Endothelial cell of umbilical vein (primary cell): ENCODE data around the gene ZNF496. TPM values are rescaled to one million over a fixed set of nuclear protein-coding genes. Genes with fewer than 3 reads are reported as not detected.
"Not testable (repeated sequence)": the region's sequence is repeated elsewhere in the genome, so short reads cannot be mapped to it uniquely, and the experiment has no call there.

Experiments used
- BruUV-seq: library from RNA; stranded (reverse); fragments of 400-500 nt; replicated peaks from 2 replicates; lab custom pipeline; 2021; lab: Mats Ljungman, UMichigan
- CTCF ChIA-PET: fragments of 300-600, 350-600 bp; sonication (Branson Sonifier 250); formaldehyde crosslinking; loops from one replicate; lab custom pipeline; 2021; ENCODE audit warnings: antibody characterized with exemption, inconsistent platforms; lab: Charles Lee
- POLR2A ChIA-PET: fragments of 300-600, 350-600 bp; sonication (Branson Sonifier 250); formaldehyde crosslinking; loops from one replicate; lab custom pipeline; 2021; ENCODE audit warnings: antibody characterized with exemption, inconsistent platforms; lab: Charles Lee
- DNase-seq: peaks from one replicate; pipeline ENCODE4 v3.0.0-alpha.2; 2011; ENCODE audit warnings: low read depth, low spot score
- FAIRE-seq: peaks from 2 replicates; lab custom pipeline; 2011; peaks lifted over from hg19 to GRCh38; lab: Jason Lieb, UNC
- H2AFZ ChIP-seq: 2 replicates; pipeline ENCODE4 v1.6.0; 2012; ENCODE audit warnings: low read depth, low read length, control low read depth, inconsistent platforms
- H3K27ac ChIP-seq: 2 replicates; pipeline ENCODE4 v1.5.1; 2011; ENCODE audit warnings: low read depth, mild to moderate bottlenecking, control low read depth, low read length, moderate library complexity; ENCODE audit not compliant: insufficient read depth
- H3K27me3 ChIP-seq, 2 experiments: 2 replicates each; pipeline versions ENCODE4 v1.6.0 to v1.6.1; 2011; ENCODE audit warnings: low read length in 2 of 2, mixed read lengths in 1 of 2; ENCODE audit not compliant: control insufficient read depth in 2 of 2, insufficient read depth in 2 of 2
- H3K36me3 ChIP-seq, 2 experiments: 2 replicates in 1 of 2; 3 replicates in 1 of 2; pipeline ENCODE4 v1.5.1; 2011; ENCODE audit warnings: low read length in 2 of 2, mild to moderate bottlenecking in 1 of 2, moderate library complexity in 1 of 2; ENCODE audit not compliant: control insufficient read depth in 2 of 2, insufficient read depth in 2 of 2; ENCODE audit errors: extremely low read depth in 1 of 2
- H3K4me1 ChIP-seq: 3 replicates; pipeline ENCODE4 v1.5.1; 2011; ENCODE audit warnings: mild to moderate bottlenecking, low read length; ENCODE audit not compliant: control insufficient read depth, insufficient read depth; ENCODE audit errors: extremely low read depth
- H3K4me2 ChIP-seq: 2 replicates; pipeline ENCODE4 v1.6.1; 2011; ENCODE audit warnings: low read length, control low read depth, mixed read lengths; ENCODE audit not compliant: insufficient read depth
- H3K4me3 ChIP-seq, 3 experiments: fragments of 200-600 bp in 1 of 3; sonication (generic), shearing (Covaris generic) in 1 of 3; replicated peaks in 1 of 3; 2 replicates each; pipeline ENCODE4 v1.5.1; 2011 to 2016; ENCODE audit warnings: control low read depth in 3 of 3, low read length in 3 of 3, mild to moderate bottlenecking in 2 of 3, inconsistent platforms in 1 of 3, low read depth in 1 of 3, moderate library complexity in 1 of 3; ENCODE audit not compliant: insufficient read depth in 1 of 3
- H3K79me2 ChIP-seq: 2 replicates; pipeline ENCODE4 v1.6.0; 2012; ENCODE audit warnings: low read length, inconsistent platforms; ENCODE audit not compliant: control insufficient read depth, insufficient read depth
- H3K9ac ChIP-seq: replicated peaks from 2 replicates; pipeline ENCODE3; 2011; ENCODE audit warnings: low read length, control low read depth; ENCODE audit not compliant: insufficient read depth; ENCODE audit errors: extremely low read depth
- H3K9me1 ChIP-seq: replicated peaks from 3 replicates; pipeline ENCODE4 v1.6.0; 2011; ENCODE audit warnings: mild to moderate bottlenecking, low read length; ENCODE audit not compliant: control insufficient read depth, insufficient read depth; ENCODE audit errors: extremely low read depth
- H3K9me3 ChIP-seq: replicated peaks from 2 replicates; pipeline ENCODE4 v1.5.1; 2012; ENCODE audit warnings: low read length, inconsistent platforms; ENCODE audit not compliant: control insufficient read depth, insufficient read depth
- H4K20me1 ChIP-seq: replicated peaks from 2 replicates; pipeline ENCODE3; 2011; ENCODE audit warnings: mild to moderate bottlenecking, low read length; ENCODE audit not compliant: control insufficient read depth, insufficient read depth; ENCODE audit errors: extremely low read depth
- CTCF ChIP-seq, 2 donors: IDR thresholded peaks; 1 replicate in 1 of 2; 2 replicates in 1 of 2; pipeline ENCODE4 v1.5.1; 2011; ENCODE audit warnings: low read length in 2 of 2, mild to moderate bottlenecking in 2 of 2, moderate library complexity in 2 of 2, control low read depth in 1 of 2, inconsistent platforms in 1 of 2, low read depth in 1 of 2; ENCODE audit not compliant: insufficient read depth in 1 of 2; ENCODE audit errors: extremely low read depth in 1 of 2
- EZH2 ChIP-seq: IDR thresholded peaks from 2 replicates; pipeline ENCODE4 v1.6.1; 2012; ENCODE audit warnings: borderline replicate concordance, low read depth, mild to moderate bottlenecking, moderate library complexity, low read length, inconsistent platforms; ENCODE audit not compliant: severe bottlenecking
- FOS ChIP-seq: IDR thresholded peaks from 2 replicates; pipeline ENCODE4 v1.6.1; 2011; ENCODE audit warnings: mild to moderate bottlenecking, low read length, moderate library complexity, borderline replicate concordance; ENCODE audit not compliant: insufficient read depth
- GATA2 ChIP-seq: IDR thresholded peaks from 2 replicates; pipeline ENCODE4 v1.7.0; 2011; ENCODE audit warnings: low read depth, mild to moderate bottlenecking, moderate library complexity, mixed read lengths, low read length; ENCODE audit not compliant: insufficient read length, insufficient read depth
- JUN ChIP-seq: IDR thresholded peaks from 2 replicates; pipeline ENCODE4 v1.6.1; 2011; ENCODE audit warnings: borderline replicate concordance, low read depth; ENCODE audit not compliant: insufficient read length, insufficient read depth
- MAX ChIP-seq: IDR thresholded peaks from 2 replicates; pipeline ENCODE4 v1.6.1; 2011; ENCODE audit not compliant: insufficient read depth, insufficient read length
- MYC ChIP-seq: IDR thresholded peaks from one replicate; pipeline ENCODE4 v1.6.1; 2011; ENCODE audit warnings: mild to moderate bottlenecking, low read depth, low read length
- POLR2A ChIP-seq: IDR thresholded peaks from 2 replicates; pipeline ENCODE4 v1.6.1; 2012; ENCODE audit warnings: low read depth, mild to moderate bottlenecking, control low read depth, low read length
- POLR2AphosphoS5 ChIP-seq: IDR thresholded peaks from 2 replicates; pipeline ENCODE4 v1.6.1; 2012; ENCODE audit warnings: low read depth, mild to moderate bottlenecking, control low read depth, low read length, moderate library complexity; ENCODE audit not compliant: insufficient read depth
- dilution Hi-C: fragments of 300-500 bp; cut with MboI; formaldehyde crosslinking; loops from one replicate; pipeline ENCODE4 v1.15.0; 2019; ENCODE audit warnings: low sequenced_read_pairs; ENCODE audit not compliant: extremely low pct_ligation_motif_present
- intact Hi-C: fragments of 100-400 bp; cut with micrococcal nuclease; formaldehyde crosslinking; loops from one replicate; pipeline ENCODE4 v1.10.0; 2022
- polyA plus RNA-seq, 4 experiments: library from polyadenylated mRNA; depleted of rRNA in 3 of 4; stranded (reverse) in 3 of 4; unstranded in 1 of 4; fragments of >200 nt; gene quantifications; 2 replicates each; pipeline versions ENCODE4 v1.2.1 to v1.2.3, GENCODE V29; 2011 to 2012; ENCODE audit warnings: missing spikeins in 1 of 4
- total RNA-seq: library from RNA; stranded (reverse); gene quantifications from 2 replicates; pipeline ENCODE4 v1.2.3, GENCODE V29; 2021

Gene ZNF496
- total and polyA plus RNA-seq, 2 donors (not counting 3 experiments of a cell fraction or from before 2014, with no cell fraction given) = 22.4 to 46.0 TPM

GRCh38 chr1:247268390-247269045 is 63.1 kb downstream of the ZNF496 start:
- no peaks in the 10 kb centered on the region for H3K9me1 ChIP-seq
- H3K9ac ChIP-seq = no peak overlapping the region
- no peaks in the 10 kb centered on the region for H3K9me3 ChIP-seq
- DNase-seq (no peak), FAIRE-seq (no peak)
- H3K79me2 ChIP-seq = no peaks in the 10 kb centered on the region
- no peaks in the 10 kb centered on the region for H3K36me3 ChIP-seq
- no peak overlapping the region for H3K4me3 ChIP-seq
- H2AFZ ChIP-seq = no peak overlapping the region
- no peak overlapping the region for H3K4me2 ChIP-seq
- dilution Hi-C loops (no loop called here), intact Hi-C loops (no loop called here)
- H3K4me1 ChIP-seq = no peaks in the 10 kb centered on the region
- ChIA-PET CTCF (no interaction called here), POLR2A (no interaction called here)
- no peak overlapping the region for H3K27ac ChIP-seq
- no peaks in the 10 kb centered on the region for H4K20me1 ChIP-seq
- H3K27me3 ChIP-seq = no peaks in the 10 kb centered on the region
- no TSS peak for BruUV-seq
- TF ChIP-seq POLR2A = no peak

GRCh38 chr1:247266053-247266452 is 65.6 kb downstream of the ZNF496 start:
- Histone ChIP-seq H3K4me2 (no peak overlapping the region), H3K27ac (no peak overlapping the region), H3K4me3 (no peak overlapping the region), H3K9me1 (no peaks in the 10 kb centered on the region), H3K9ac (no peak overlapping the region), H3K79me2 (no peaks in the 10 kb centered on the region), H3K36me3 (no peaks in the 10 kb centered on the region), H3K9me3 (no peaks in the 10 kb centered on the region), H4K20me1 (no peaks in the 10 kb centered on the region), H3K27me3 (no peaks in the 10 kb centered on the region), H3K4me1 (no peaks in the 10 kb centered on the region), H2AFZ (no peak overlapping the region)
- intact Hi-C loops (no loop called here), dilution Hi-C loops (no loop called here)
- ChIA-PET CTCF (no interaction called here), POLR2A (no interaction called here)
- no TSS peak for BruUV-seq
- no peak for DNase-seq
- FAIRE-seq = no peak
- TF ChIP-seq POLR2AphosphoS5 = no peak
- TF ChIP-seq GATA2 = no peak
- no peak for TF ChIP-seq EZH2
- TF ChIP-seq MYC = no peak
- no peak for TF ChIP-seq FOS
- TF ChIP-seq POLR2A = no peak
- TF ChIP-seq CTCF (IDR thresholded peaks at IDR 0.05; ENCODE audit: extremely low read depth in 1 of 2, insufficient read depth in 1 of 2, low read depth in 1 of 2, low read length in 2 of 2) = no peak
- TF ChIP-seq JUN = no peak
- TF ChIP-seq MAX = no peak

- H3K4me1 ChIP-seq, intact Hi-C loops, FAIRE-seq, H3K4me3 ChIP-seq, H3K4me2 ChIP-seq, H3K27ac ChIP-seq, H3K9me3 ChIP-seq, DNase-seq, dilution Hi-C loops, H2AFZ ChIP-seq, CTCF ChIA-PET, H3K27me3 ChIP-seq, H4K20me1 ChIP-seq, H3K9me1 ChIP-seq, H3K36me3 ChIP-seq, H3K79me2 ChIP-seq, BruUV-seq, H3K9ac ChIP-seq, POLR2A ChIA-PET: not testable (repeated sequence)
These were observed 75.9 kb downstream of the ZNF496 start, which contains the start of gene VN1R5 for GRCh38 chr1:247255772-247256171. VN1R5 (plus strand) TSS chr1:247256072.
